GM19035 (cell line): ENCODE measurements around the gene CRB2.
A peak's percentile ranks its signal among the peaks of the same experiment; 100 is the strongest.

Source experiments
- ATAC-seq: cut with Tn5 transposase; IDR thresholded peaks from one replicate; pipeline ENCODE4 v1.9.1; 2021; ENCODE audit not compliant: unreplicated experiment

Gene CRB2

DNA sequence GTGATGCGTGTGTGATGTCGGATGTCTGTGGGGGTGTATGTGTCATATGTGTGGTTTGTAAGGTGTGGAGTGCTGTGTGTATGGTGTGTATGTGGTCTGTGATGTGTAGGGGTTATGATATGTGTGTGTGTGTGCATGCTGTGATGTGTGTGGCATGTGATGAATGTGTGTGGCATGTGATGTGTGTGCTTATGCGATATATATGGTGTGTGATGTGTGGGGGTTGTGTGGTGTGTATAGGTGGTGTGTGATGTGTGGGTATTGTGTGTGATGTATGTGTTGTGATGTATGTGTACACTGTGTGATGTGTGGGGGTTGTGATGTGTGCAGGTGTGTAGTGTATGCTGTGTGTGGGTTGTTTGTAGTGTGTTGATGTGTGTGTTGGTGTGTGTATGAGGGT, 9.2 kb upstream of the CRB2 start:
- ATAC-seq = no peak

DNA sequence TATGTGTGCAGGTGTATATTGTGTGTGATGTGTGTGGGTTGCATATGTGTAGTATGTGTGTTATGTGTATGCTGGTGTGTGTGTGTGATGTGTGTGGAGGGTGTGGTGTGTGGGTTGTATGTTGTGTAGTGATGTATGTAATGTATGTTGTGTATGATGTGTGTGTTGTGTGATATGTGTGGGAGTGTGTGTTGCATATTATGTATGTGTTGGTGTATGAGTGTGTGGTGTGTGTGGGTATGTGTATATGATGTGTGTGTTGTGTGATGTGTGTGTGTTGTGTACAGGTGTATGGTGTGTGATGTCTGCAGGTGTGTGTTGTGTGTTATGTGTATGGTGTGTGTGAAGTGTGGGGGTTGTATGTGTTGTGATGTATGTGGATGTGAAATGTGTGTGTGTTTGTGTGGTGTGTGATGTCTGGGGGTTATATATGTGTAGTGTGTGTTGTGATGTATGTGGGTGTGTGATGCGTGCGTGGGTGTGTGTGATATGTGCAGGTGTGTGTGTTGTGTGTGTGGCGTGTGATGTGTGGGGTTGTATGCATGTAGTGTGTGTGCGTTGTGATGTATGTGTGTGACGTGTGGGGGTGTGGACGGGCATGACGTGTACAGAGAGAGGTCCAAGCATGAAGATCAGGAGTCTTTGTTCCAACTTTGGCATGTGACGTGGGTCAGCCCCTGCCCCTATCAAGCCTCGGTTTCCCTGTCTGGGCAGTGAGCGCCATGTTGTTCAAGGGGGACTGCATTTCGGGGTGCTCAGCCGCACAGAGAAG, 8.5 kb upstream of the CRB2 start:
- ATAC-seq = no peak

- ATAC-seq = no peak
Measured at GRCh38 chr9:123348317-123348992, 7.5 kb upstream of the CRB2 start.

- ATAC-seq = no peak
Measured at GRCh38 chr9:123349033-123349432, 7.0 kb upstream of the CRB2 start.

DNA sequence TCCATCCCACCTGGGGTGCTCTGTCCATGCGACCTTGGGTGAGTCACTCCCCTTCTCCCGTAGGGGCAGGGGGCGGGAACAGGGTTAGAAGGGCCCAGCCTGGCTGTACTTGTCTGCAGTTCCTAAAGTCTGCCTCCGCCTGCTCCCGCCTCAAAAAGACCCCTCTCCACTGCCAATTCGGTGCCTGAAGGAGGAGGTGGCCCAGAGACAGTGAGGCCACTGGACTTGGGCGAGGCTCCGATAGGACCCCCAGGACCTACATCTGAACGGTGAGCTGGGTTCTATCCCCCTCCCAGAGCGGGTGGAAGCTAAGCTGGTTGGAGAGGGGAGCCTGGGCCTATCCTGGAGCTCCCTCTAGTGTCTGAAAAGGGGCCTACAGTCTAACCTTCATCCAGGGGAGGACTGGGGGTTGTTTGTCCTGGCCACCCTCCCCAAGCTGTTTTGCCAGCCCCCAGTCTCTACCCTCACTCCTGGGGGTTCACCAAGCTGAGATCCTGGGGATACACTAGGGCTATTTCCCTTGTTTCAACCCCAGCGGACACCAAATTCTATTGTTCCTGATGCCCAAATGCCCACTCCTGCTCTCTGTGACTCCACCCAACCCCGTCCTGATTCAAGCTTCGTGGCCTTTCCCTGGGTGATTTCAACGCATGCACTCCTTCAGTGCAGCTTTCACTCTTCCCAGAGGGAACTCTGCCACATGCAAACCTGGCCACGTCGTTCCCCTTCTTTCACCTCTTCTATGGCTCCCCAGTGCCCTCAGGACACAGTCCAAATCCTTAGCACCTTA, 6.1 kb upstream of the CRB2 start:
- ATAC-seq = peak; percentile 58

DNA sequence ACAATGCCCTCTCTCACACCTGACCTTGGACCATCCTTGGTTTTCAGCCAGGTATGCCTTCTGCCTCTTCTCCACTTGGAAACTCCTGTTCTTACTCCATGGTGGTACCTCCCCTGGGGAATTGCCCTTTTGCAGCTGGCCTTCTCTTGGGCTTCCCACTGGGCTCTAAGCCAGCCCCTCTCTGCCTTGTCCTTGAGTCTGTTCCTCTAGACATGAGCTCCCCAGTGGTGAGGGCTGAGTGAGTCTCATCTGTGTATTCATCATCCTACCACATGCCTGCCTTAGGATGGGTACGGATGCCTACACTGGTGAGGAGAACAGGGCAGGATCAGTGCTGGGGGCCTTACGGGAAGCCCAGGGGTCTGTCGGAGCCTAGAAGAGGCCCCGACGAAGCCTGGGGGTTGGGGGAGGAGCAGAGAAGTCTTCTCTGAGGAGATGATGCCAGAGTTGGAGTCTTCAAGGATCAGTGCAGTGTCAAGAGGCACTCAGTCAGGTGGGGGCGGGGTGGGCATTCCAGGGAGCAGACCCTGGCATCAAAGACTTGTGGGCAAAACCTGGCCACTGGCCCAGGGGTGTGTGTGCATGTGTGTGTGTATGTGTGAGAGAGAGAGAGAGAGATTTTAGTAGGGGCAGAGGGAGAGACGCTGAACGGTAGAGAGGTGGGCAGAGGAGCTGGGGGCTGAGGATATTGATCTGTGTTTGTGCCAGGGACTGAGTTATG, 5.2 kb upstream of the CRB2 start:
- ATAC-seq = no peak

DNA sequence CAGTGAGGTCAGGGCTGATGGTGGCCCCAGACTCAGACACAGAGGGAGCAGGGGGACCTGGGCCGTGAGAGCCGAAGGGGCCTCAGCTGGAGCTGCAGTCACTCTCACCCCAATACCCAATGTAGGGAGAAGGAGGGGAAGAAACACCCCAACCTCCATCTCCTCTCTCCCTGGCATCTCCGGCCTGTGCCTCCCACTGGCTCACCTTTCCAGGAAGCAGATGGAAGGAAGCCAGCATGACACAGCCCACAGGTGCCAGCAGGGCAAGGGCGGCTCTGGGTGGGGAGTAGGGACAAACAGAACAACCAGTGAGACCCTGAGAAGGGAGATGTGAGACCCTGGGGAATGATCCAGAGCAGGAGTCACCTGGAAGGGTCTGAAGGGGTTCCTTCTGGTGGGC, 3.0 kb upstream of the CRB2 start:
- no peak for ATAC-seq

GRCh38 chr9:123353984-123354591, 1.9 kb upstream of the CRB2 start:
- ATAC-seq = peak; percentile 67

- ATAC-seq = no peak
Measured at GRCh38 chr9:123354806-123355508, 1.0 kb upstream of the CRB2 start.

GRCh38 chr9:123356851-123357742, 1.1 kb downstream of the CRB2 start:
- ATAC-seq = no peak

DNA sequence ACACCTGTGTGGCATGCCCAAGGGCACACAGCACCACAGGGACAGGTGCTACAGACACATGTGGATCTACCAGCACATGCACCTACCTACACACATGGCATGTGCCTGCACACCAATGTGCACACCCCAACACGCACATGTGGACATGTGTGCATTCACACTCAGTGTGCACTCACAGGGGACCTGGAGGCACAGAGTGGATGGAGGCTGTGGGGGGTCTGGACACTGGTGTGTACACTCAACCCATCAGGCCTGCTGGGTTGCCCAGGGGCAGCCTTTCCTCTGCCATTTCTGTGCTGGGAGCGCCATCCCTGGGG, 1.7 kb downstream of the CRB2 start:
- ATAC-seq = no peak

- ATAC-seq = no peak
Measured at GRCh38 chr9:123358181-123358905, 2.3 kb downstream of the CRB2 start.

DNA sequence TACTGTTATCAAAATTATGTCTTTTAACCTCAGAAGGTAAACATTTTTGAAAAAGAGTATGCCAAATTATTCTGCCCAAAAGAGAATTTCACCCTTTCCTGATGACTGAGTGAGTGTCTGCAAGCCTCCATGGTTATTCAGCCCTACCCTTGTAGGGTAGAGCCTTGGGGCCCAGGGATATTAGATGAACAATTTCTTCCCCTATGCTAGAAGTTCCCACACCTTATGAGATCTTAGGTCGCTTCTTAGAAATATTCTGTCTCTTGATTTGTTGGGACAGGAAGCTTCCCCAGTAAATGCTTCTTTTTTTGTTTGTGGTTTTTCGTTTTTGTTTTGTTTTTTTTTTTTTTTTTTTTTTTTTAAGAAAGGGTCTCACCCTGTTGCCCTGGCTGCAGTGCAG, 3.1 kb downstream of the CRB2 start:
- no peak for ATAC-seq

DNA sequence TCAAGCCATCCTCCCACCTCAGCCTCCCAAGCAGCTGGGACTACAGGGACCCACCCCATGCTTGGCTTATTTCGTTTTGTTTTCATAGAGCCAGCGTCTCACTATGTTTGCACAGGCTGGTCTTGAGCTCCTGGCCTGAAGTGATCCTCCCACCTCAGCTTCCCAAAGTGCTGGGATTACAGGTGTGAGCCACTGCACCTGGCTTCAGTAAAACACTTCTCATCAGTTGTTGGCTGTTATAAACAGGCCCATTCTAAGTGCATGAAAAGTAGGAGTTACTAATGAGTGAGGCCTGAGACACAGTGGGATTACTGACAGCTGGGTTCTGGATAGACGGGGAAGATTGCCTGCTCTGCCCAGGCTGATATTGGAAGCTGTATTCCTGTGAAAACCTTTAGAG, 3.5 kb downstream of the CRB2 start:
- no peak for ATAC-seq

- no peak for ATAC-seq
Measured at GRCh38 chr9:123360161-123361085, 4.4 kb downstream of the CRB2 start.

GRCh38 chr9:123361086-123361730, 5.2 kb downstream of the CRB2 start:
- ATAC-seq = no peak
